HUDEP-2 (cell line): ENCODE data around the gene ROBO2.

Source experiments
- DNase-seq, 76 experiments: peaks; one replicate each; lab custom pipeline; 2025; ENCODE audit not compliant: unreplicated experiment in 76 of 76; lab: John Stamatoyannopoulos, UW

Gene ROBO2

DNA sequence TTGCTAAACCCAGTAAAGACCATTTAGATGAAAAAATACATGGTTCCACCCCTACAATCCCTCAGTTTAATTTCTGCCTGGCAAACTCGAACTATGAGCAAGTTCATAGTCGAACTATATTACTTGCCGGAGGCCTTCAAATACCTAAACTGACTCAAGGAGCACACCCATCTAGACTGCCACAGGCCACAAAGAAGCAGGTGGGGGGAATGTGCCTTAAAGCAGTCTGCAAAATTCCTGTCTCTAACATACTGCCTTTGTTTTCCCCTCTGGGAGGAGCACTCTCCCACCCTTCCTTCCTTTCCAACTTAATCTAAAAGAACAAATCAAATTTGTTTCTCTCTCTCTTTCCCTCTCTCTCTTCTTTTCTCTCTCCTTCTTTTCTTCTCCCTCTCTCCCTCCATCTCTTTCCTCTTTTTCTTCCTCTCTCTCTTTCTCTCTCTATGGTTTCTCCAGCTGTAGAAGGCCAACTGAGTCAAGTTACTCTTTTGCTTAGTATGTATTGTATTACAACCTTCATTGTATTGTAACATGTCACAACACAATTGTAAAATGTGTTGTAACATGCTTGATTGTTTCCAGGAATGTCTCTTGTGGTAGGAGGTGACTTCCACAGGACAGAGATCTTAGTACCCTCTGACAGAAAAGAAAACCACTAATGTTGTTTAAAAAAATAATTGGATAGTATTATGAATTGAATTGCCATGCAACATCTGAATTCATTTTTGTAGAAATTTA is 496.3 kb downstream of the ROBO2 start:
- DNase-seq: no peak

DNA sequence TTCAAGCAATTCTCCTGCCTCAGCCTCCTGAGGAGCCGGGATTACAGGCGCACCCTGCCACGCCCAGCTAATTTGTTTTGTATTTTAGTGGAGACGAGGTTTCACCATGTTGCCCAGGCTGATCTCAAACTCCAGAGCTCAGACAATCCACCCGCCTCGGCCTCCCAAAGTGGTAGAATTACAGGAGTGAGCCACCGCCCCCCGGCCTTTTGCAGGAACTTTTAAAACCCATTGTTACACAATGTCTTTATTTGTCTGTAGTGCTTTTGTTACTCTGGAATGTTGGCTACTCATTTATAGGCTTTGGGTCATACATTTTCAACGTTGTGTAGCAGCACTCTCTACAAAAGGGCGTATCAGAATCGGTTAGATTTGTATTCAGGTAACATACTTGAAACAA is 499.1 kb downstream of the ROBO2 start:
- DNase-seq: no peak

DNA sequence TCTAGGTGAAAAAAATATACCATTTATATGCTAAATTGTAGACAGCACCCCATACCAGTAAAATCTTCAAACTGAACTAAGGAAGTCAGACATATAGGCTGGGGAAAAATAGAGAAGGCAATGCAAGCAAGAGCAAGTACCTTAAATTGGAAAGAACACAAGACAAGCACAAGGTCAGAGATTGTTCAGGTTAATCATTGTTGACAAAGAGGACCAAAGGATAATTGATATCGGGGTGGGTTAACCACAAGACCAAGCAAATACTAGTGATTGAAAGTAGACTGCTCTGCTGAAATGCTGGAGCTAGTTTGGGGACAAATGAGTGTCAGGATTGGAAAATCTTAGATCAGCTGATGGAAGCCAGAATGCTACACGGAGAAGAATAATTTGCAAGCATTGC is 499.8 kb downstream of the ROBO2 start:
- DNase-seq: no peak

DNA sequence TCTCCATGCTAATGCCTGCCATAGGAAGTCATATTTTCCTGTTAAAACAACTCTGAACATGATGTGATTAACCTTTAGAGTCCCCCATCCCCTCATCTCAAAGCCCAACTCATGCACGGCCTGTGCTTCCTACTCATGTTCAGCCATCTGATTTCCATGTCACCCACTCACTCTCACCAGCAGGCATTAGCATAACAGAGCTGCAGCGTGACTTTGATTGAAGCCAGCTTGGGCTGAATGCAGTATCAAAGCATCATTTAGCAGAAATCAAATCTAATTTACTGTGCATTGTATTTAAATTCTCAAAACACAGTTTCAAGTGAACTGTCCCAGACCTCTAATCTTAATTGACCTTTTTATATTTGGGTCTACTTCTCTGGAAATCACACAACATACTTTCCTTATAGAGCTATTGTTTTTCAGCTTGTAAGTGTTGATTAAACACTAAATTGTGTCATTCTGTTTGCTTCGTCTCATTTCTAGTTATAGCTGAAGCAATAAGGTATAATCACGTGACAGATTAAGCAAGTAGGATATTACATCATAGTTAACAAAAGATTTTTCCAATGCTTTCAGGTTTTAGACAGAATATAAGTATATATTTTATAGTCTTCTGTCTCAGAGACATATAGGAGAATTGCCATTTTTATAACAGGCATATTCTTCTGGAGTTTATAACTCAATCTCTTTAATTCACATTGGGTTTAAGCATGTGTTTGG is 501.5 kb downstream of the ROBO2 start:
- DNase-seq: no peak

DNA sequence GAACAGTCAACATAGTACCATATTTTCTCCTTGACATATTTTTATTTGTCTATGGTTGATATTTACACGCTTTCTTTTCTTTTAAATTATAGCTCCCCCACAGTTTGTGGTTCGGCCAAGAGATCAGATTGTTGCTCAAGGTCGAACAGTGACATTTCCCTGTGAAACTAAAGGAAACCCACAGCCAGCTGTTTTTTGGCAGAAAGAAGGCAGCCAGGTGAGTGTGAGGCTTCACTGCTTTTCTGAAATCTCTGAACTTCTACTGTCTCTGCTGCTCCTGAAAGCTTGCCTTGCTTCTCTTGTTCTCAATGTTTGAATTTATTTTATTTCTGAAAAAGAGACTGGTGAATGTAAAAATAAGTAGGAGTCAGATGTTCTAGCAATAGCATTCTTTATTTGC is 506.3 kb downstream of the ROBO2 start:
- DNase-seq: no peak

- no peak for DNase-seq
These were observed 509.1 kb downstream of the ROBO2 start for GRCh38 chr3:77549034-77549433.

- no peak for DNase-seq
These were observed 513.3 kb downstream of the ROBO2 start for GRCh38 chr3:77553240-77553639.

DNA sequence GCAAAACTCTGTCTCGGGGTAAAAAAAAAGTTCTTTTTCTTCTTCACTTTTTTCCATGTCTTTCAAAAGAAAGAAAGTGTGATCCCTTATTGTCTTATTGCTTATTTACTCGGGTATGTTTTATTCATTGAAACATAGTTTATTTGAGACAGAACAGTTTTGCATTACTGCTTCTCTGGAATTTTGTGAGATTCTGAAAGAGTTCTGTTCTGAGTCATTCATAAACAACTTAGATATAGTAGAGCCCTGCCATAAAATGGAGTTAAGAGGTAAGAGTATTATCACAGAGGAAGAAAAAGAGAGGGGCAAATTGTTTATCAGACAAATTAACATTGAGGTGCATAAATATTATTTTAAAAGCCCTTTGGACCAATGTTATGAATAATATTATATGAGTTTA is 522.2 kb downstream of the ROBO2 start:
- DNase-seq: no peak

DNA sequence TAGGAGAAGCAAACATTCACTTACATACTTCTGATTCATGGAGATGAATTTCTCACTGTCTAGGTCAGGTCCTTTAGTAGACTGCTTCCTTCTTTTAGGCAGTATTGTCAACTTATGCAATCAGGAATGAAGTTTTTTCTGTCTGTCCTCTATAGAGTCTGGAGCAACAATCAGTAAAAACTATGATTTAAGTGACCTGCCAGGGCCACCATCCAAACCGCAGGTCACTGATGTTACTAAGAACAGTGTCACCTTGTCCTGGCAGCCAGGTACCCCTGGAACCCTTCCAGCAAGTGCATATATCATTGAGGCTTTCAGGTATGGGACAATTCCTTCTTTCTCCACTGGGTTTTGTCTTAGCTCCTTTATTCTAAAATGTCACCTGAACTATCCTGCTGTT is 523.1 kb downstream of the ROBO2 start:
- no peak for DNase-seq

GRCh38 chr3:77566055-77566454 is 526.2 kb downstream of the ROBO2 start:
- DNase-seq: no peak

- no peak for DNase-seq
These were observed 532.2 kb downstream of the ROBO2 start for GRCh38 chr3:77571971-77572715.

GRCh38 chr3:77577264-77577663 is 537.4 kb downstream of the ROBO2 start:
- no peak for DNase-seq

DNA sequence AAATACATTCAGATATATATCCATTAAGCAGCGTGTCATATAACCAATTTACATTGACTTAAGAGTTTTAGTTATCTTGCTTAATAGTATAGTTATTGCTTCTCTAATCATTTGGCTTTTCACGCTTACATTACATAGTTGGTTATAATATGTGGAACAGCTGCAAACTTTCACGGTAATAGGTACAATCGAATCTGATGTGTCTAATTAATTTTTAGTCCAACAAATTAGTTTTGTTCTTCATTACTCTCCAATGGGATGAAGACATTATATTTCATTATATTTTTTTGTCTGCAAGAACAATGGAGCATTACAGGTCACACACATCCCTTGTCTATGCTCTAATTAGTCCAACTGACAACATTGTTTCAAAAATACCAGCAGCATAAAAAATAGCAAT is 546.3 kb downstream of the ROBO2 start:
- no peak for DNase-seq

GRCh38 chr3:77588863-77589262 is 549.0 kb downstream of the ROBO2 start:
- DNase-seq: no peak

DNA sequence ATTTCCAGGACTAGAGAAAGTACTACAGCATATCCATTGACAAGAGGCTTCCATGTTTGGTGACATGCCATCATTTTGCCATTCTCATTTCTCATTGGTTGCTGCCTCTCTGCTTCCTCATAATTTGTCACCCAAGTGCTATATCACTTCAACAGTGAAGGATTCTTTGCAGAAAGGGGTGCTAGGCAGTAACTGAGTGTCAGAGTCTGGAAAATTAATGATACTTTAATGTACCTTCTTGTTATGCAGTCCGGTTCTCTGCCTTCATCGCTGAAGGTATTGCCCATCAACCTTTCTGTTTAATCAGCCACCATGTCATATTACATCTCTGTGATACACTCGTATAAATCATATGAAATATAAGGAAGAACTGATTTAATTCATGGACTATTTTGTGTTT is 550.3 kb downstream of the ROBO2 start:
- DNase-seq: no peak

DNA sequence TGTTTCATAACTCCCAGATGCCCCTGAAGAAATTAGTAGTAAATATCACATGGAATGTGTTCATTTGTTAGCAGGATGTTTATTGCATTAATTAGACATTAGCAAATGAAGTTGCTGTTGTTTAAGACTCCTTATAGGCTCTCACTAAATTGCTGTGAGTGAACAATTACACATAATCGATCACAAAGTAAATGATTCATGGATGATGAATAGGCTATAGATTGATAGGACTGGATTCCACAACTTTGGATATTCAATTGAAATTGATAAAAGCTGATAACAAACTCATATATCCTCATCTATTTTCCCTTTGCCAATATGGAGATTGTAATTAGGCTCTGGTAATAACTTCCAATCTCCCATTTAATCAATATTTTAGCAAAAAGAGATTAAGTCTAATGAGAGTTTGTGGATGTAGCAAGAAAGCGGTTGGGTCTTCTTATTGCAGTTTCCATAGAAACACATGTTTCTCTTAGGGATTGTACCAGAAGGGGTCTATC is 555.5 kb downstream of the ROBO2 start:
- DNase-seq: no peak

DNA sequence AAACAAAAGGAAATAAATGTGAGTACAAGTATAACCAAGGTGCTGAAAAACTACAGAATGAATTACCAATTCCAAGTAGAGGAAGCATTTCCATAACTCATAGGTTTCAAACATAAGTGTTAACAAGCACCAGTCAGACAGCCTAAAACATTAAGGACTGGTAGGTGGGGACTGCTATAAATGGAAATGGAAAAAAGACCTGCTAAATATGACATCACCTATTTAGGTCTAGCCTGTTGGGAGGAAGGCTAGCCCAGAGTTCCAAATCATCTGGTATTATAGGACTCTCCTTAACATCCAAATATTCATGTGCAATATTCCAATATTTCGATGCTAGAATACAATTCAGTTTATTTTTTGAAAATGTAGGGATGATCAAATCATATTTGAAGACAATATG is 560.0 kb downstream of the ROBO2 start:
- DNase-seq: no peak

DNA sequence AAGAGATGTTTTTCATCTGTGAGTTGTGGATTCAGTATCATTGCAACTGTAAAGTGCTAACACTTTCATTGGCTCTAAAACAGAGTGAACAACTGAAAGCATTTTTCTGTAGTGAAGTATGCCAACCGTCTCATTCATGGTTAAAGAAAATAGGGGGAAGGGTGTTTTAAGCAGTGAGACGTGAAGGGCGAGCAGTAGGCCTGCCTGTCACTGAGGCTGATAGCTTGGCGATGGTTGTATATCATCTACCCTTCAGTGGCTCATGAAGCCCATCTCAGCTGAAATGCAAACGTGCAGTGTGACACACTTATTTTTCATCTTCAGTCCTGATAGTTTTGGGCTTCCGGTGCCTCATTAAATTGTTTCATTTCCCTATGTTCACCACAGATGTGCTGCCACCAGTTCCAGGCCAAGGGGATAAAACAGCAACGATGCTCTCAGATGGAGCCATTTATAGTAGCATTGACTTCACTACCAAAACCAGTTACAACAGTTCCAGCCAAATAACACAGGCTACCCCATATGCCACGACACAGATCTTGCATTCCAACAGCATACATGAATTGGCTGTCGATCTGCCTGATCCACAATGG is 562.0 kb downstream of the ROBO2 start:
- no peak for DNase-seq

DNA sequence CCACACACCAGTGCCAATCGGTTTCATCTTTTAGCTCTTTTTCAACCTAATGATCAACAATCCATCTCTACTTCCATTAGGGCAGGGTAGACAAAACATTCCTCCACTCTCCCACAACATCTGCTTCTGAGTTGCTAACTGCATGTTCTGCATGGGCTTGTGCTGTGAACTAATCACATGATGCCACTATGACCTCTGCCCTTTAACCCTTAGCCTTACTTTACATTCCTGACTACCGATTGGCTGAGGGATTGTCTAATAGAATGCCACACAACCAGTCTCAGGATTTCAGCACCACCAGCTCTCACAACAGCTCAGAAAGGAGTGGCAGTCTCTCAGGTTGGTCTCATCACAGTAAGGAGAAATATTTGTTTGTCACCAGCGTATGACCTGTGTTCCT is 562.8 kb downstream of the ROBO2 start:
- no peak for DNase-seq

- DNase-seq: no peak
These were observed 565.4 kb downstream of the ROBO2 start for GRCh38 chr3:77605308-77605707.

DNA sequence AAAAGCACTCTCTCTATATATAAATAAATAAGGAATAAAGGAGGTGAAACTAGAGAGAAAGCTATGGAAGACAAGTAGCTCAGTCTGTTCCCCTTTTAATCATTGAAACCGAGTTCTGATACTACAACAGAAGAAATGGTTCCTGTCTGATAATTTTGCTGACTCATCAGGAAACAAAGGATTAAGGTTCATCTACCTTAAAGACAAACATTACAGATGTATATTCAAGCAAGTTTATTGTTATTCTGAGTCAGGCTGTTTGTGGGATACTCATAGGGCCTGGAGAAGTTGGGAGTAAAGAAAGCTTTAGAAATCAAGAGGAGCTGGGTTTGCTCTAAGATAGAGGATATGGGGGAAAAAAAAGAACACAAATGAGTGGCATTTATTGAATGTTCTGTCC is 566.0 kb downstream of the ROBO2 start:
- DNase-seq: no peak
